PFSK-1 (cell line): ENCODE data around the gene GADD45G.

ENCODE experiments used
- POLR2AphosphoS5 ChIP-seq: IDR thresholded peaks from 2 replicates; pipeline ENCODE4 v1.6.1; 2012; ENCODE audit warnings: low read depth, mild to moderate bottlenecking, control low read depth, low read length, moderate library complexity
- REST ChIP-seq, 2 experiments: IDR thresholded peaks; 2 replicates each; pipeline versions ENCODE4 v1.6.1 to v1.8.0; 2011 to 2012; ENCODE audit warnings: low read depth in 2 of 2, low read length in 2 of 2, control low read depth in 1 of 2, inconsistent platforms in 1 of 2, mild to moderate bottlenecking in 1 of 2, moderate library complexity in 1 of 2; ENCODE audit not compliant: insufficient read depth in 1 of 2
- TAF1 ChIP-seq: IDR thresholded peaks from 2 replicates; pipeline ENCODE4 v1.6.1; 2012; ENCODE audit warnings: low read length, control low read depth, borderline replicate concordance; ENCODE audit not compliant: insufficient read depth

DNA sequence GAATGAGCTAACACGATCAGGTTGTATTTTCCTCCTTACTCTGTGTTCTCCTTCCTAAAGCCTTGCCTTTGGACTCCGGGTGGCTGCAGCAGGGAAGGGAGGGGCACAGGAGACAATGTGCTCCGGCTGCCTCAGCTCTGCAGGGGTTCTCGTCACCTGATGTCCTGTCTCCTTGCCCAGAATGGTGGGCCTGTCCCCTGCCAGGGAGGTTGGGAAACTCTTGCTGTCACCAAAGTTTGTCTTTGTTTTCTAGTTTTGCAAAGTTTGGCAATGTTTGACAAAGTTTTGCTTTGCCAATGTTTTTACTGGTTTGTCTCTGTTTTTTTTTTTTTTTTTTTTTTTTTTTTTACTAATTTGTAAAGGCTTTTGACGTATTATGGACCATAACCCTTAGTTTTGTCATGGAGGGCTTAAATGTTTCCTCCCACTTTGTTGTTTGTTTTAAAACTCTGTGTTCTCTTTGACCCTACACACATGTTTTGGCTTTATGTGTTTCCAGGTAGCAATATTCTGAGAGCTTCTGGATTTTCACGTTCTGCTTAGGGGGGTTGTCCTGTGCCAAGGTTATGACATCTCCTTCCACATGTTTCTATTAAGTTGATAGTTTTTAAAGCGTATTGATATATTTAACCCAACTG, 49.3 kb downstream of the GADD45G start:
- TF ChIP-seq TAF1 (no peak), POLR2AphosphoS5 (no peak), REST (IDR thresholded peaks at IDR 0.05; ENCODE audit: insufficient read depth in 1 of 2, low read depth in 2 of 2, low read length in 2 of 2) (no peak)
